Epithelial cell of prostate (primary cell): Measurements from ENCODE around the gene BNIP5.

ENCODE experiments used
- DNase-seq: peaks from one replicate; pipeline ENCODE4 v3.0.0-alpha.2; 2011; ENCODE audit warnings: low read depth, low spot score
- H3K27ac ChIP-seq: fragments of 450-650 bp; 2 replicates; pipeline ENCODE4 v1.5.1; 2017; ENCODE audit warnings: mild to moderate bottlenecking

BNIP5 gene

GRCh38 chr6:36327226-36327918 lies 9.3 kb downstream of the BNIP5 start:
- DNase-seq = no peak
- no peak overlapping the region for H3K27ac ChIP-seq

- no peak overlapping the region for H3K27ac ChIP-seq
- DNase-seq = no peak
Observed at GRCh38 chr6:36326356-36326995, 10.2 kb downstream of the BNIP5 start.

DNA sequence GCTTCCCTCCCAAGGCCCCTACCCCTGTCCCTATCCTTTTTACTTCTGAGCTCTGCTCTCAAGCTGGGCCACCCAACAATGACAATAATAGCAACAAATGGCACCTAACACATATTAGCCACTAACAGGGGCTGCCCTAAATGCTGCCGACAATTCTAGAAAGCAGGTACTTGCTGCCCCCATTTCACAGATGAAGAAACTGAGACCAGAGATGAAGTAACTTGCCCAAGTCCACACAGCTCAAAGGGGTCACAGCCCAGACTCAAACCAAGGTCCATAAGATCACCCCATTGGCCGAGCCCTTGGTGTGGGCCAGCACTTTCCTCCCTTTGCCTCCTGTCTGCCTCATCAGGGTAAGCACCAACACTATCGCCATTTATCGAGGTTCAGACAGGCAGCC lies 12.0 kb downstream of the BNIP5 start:
- H3K27ac ChIP-seq = no peak overlapping the region
- no peak for DNase-seq

DNA sequence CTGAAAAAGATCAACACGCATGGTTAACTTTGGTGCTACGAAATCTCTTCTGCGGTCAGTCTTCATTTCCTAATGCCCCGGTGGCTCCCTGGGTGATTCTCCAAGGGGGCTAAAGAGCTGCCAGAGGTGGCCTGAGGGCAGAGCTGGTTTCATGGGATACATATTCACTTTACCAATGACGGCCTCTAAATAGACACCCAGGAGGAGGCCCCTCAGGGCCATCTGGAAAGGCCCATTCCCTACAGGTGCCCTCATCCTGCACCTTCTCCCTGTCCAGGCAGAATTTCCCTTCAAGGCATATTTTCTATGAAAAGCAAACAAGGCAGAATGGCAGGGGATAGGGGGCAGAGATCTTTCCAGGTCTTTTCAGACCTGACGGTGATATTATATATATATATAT lies 12.5 kb downstream of the BNIP5 start:
- no peak overlapping the region for H3K27ac ChIP-seq
- DNase-seq = no peak

GRCh38 chr6:36323062-36323461 lies 13.6 kb downstream of the BNIP5 start:
- no peak for DNase-seq
- H3K27ac ChIP-seq = no peak overlapping the region

- H3K27ac ChIP-seq = no peak overlapping the region
- no peak for DNase-seq
Observed at GRCh38 chr6:36322591-36322990, 14.1 kb downstream of the BNIP5 start.

- no peak overlapping the region for H3K27ac ChIP-seq
- no peak for DNase-seq
Observed at GRCh38 chr6:36320475-36320874, 16.2 kb downstream of the BNIP5 start.

DNA sequence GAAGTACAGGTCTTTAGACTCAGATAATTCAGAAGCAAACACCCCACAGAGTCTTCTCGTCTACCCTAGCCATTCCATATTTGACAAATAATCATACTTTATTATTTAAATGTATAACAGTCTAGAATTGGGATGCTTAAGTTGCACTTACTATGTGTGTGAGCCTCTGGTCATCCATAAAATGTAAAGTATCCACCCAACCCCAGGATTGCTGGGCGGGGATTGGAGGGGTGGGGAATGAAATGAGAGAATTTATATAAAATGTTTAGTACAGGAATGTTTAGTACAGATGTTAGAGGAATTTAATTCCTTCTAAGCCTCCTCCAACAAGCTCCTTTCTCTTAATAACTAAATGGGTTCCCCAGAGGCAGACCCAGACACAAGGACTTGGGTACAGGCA lies 16.9 kb downstream of the BNIP5 start:
- no peak overlapping the region for H3K27ac ChIP-seq
- DNase-seq = no peak

- DNase-seq = peak; percentile 14
- no peak overlapping the region for H3K27ac ChIP-seq
Observed at GRCh38 chr6:36319436-36319762, 17.3 kb downstream of the BNIP5 start.

DNA sequence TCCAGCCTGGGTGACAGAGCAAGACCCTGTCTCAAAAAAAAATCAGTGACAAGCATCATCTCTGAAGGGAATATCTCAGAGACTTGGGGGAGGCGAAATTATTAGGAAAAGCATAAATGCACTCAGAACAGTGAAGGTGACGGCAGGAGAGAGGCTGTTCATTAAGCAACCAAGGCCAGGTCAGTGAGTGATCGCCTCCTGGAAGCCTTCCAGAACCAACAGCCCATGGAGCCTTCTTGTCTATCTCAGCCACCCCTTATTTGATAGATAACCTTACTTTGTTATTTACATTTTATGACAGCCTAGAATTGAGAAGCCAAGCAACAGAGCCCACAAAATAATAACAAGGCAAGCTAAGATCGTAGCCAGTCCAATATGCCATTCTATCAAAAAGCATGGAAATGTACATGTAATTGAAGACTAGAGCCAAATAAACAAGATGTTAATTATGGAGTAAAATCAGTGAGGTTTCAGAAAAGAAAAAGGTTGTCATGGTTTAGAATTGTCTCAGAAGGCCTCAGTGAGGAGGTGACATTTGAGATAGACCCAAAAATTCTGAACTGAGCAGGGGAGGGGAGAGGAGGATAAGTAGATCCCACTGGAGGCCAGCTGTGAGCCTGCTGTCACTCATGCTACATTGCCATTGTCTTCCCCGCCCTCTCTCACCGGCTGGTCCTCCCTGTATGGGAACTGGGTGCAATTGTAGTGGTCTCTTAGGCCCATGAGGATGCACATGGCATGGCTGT lies 17.8 kb downstream of the BNIP5 start:
- DNase-seq = no peak
- H3K27ac ChIP-seq = no peak overlapping the region

- no peak overlapping the region for H3K27ac ChIP-seq
- no peak for DNase-seq
Observed at GRCh38 chr6:36317623-36318022, 19.1 kb downstream of the BNIP5 start.

DNA sequence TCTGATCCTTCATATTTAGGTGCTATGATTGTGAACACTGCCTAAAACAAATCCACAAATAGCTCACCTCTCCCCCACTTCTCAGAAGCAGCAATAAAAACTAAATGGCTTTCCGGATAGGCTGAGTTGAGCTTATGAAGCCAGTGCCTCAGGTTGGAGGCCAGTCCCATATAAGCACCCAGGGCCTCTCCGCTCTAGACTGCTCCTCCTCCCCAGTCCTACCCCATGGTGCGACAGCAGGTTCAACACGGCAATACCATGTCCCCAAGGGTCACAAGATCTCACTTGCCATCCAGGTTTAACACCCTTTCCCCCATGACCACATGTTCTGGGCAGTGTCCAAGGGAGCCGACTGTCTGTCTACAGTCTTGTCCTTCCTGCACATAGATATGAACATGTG lies 20.8 kb downstream of the BNIP5 start:
- no peak for DNase-seq
- H3K27ac ChIP-seq = no peak overlapping the region

DNA sequence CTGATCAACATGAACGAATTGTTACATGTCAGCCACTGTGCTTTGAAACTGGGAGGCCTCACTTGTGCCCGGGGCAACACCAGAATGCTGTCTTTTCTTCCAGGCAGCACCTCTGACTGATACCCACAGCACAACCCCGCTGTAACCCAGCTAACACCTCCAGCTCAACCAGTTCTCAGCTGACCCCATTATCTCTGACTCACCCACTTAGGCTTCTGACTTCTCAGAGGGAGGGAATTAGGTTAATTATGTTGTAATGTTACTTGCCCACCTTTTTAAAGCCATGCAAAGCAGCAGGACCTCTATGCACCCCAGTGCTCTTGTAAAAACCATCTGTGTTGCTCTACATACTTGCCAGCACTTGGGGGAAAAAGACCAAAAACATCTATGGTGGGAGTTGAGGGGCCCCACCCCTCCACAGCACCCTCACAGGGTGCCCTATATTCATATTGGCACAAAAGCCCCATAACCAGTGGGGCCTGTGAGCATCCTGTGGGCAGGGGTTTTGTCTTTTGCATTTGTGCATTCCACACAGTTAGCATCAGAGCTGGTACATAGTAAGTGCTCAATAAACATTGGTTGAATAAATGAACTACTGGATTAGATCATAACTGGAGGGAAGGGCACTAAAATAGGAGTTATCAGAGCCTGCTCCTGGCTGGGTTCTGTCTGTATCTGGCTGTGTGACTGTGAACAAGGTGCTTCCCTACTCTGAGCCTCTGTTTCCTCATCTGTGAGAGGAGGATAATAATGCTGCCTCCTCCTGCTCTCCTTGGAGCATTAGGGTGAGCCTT lies 22.3 kb downstream of the BNIP5 start:
- H3K27ac ChIP-seq = no peak overlapping the region
- peak; percentile 67 for DNase-seq

GRCh38 chr6:36313649-36313936 lies 23.1 kb downstream of the BNIP5 start:
- no peak for DNase-seq

DNA sequence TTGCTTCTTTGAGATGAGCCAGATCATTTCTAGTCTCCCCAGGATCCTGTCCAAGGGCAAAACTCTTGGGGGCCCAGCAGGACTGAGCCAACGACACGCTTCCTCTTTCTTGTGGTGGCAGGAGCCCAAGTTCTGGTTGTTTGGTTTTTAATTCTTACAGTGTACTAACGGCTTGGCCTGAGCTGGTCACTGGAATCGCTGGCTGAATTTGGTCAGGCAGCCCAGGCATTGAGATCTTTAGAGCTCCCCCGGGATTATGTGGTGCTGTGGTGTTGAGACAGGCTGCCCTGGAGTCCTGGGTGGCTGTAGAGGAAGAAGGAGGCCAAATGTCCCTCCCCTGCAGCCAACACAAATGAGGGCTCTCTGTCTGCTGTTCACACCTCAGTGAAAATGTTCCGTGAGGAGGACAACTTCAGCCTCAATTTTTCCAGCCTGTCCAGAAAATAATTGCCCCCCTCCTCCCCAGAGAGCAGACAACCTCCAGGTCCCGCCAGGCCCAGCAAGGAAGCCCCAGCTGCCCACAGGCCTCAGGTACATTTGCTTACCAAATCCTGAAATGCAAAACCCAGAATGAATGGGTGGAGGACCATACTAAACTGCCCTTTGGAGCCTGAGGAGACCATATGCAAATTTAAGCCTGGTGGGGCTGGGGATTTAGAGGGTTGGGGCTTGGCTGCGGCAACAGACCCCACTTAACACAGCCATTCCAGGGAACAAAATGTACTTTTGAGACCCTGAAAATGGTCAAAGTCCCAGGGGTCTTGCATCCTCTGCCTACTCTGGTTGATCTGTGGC lies 23.6 kb downstream of the BNIP5 start:
- no peak for DNase-seq
- H3K27ac ChIP-seq = no peak overlapping the region

More at GRCh38 chr6:36313649-36313936, 23.1 kb downstream of the BNIP5 start:
- no peak overlapping the region for H3K27ac ChIP-seq

DNA sequence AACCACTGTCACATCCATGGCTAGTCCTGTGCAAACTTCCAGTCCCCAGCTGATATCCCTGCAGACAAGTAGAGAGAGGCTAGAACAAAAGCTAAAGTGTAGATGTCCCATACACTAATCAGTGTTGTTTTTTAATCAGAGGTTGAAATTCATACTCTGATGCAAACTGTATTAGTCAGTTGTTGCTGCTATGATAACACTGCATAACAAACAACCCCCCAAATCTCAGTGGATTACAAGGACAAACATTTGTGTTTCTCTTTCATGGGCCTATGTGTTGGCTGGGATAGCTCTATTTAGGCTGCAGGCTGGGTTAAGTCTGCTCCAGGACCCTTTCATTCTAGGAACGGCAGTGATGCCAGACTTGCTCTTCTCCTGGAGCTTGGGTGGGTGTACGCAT lies 26.8 kb downstream of the BNIP5 start:
- H3K27ac ChIP-seq = no peak overlapping the region
- no peak for DNase-seq

GRCh38 chr6:36309203-36309602 lies 27.5 kb downstream of the BNIP5 start:
- no peak for DNase-seq
- no peak overlapping the region for H3K27ac ChIP-seq

- DNase-seq = no peak
- no peak overlapping the region for H3K27ac ChIP-seq
Observed at GRCh38 chr6:36308514-36308913, 28.2 kb downstream of the BNIP5 start.

GRCh38 chr6:36306375-36306774 lies 30.3 kb downstream of the BNIP5 start:
- H3K27ac ChIP-seq = no peak overlapping the region

GRCh38 chr6:36305885-36306284 lies 30.8 kb downstream of the BNIP5 start:
- no peak overlapping the region for H3K27ac ChIP-seq
- no peak for DNase-seq

More at GRCh38 chr6:36306375-36306774, 30.3 kb downstream of the BNIP5 start:
- no peak for DNase-seq
